PC-3 (cell line): ENCODE results near the gene ZACN. TPM values are rescaled to one million over a fixed set of nuclear protein-coding genes. Genes with fewer than 3 reads are reported as not detected.
A peak's percentile ranks its signal among the peaks of the same experiment; 100 is the strongest.

Experiments
- ATAC-seq: fragments of 200-7000 bp; cut with Tn5 transposase; 2 replicates; pipeline ENCODE4 v1.9.1; 2020; ENCODE audit warnings: mild to moderate bottlenecking, moderate library complexity
- BruUV-seq: library from RNA; stranded (reverse); fragments of 400-500 nt; replicated peaks from 2 replicates; lab custom pipeline; 2021; lab: Mats Ljungman, UMichigan
- CTCF ChIA-PET: fragments of 300-600 bp; sonication (Branson Sonifier 250); formaldehyde crosslinking; loops from one replicate; lab custom pipeline; 2022; ENCODE audit warnings: antibody characterized with exemption; lab: Charles Lee
- POLR2A ChIA-PET: fragments of 300-600 bp; sonication (Branson Sonifier 250); formaldehyde crosslinking; loops from one replicate; lab custom pipeline; 2022; ENCODE audit warnings: antibody characterized with exemption; ENCODE audit not compliant: unreplicated experiment; lab: Charles Lee
- DNase-seq: peaks from one replicate; pipeline ENCODE4 v3.0.0-alpha.2; 2015
- H2AFZ ChIP-seq: fragments of 300-600 bp; sonication (generic); 2 replicates; pipeline ENCODE4 v1.6.0; 2016; ENCODE audit warnings: antibody characterized with exemption, low read length
- H3F3A ChIP-seq: fragments of 300-600 bp; sonication (generic); one replicate; pipeline ENCODE4 v1.6.0; 2017; ENCODE audit warnings: antibody characterized with exemption, low read length, control low read depth, mild to moderate bottlenecking; ENCODE audit not compliant: unreplicated experiment
- H3K27ac ChIP-seq: fragments of 300-600 bp; sonication (generic); 2 replicates; pipeline ENCODE4 v1.5.1; 2016; ENCODE audit warnings: mild to moderate bottlenecking, low read length
- H3K27me3 ChIP-seq: fragments of 300-600 bp; sonication (generic); 2 replicates; pipeline ENCODE4 v1.6.1; 2016; ENCODE audit warnings: low read length, mixed read lengths
- H3K36me3 ChIP-seq: fragments of 300-600 bp; sonication (generic); 2 replicates; pipeline ENCODE4 v1.6.1; 2016; ENCODE audit warnings: low read depth, mixed run types, low read length, mixed read lengths
- H3K4me1 ChIP-seq: fragments of 300-600 bp; sonication (generic); 2 replicates; pipeline ENCODE4 v1.5.1; 2016; ENCODE audit warnings: low read length; ENCODE audit not compliant: insufficient read depth
- H3K4me2 ChIP-seq: fragments of 300-600 bp; sonication (generic); 2 replicates; pipeline ENCODE4 v1.6.0; 2016; ENCODE audit warnings: low read length
- H3K4me3 ChIP-seq: fragments of 300-600 bp; sonication (generic); 2 replicates; pipeline ENCODE4 v1.5.1; 2016; ENCODE audit warnings: mild to moderate bottlenecking, low read length, mixed read lengths
- H3K79me2 ChIP-seq: fragments of 300-600 bp; sonication (generic); 2 replicates; pipeline ENCODE4 v1.6.1; 2017; ENCODE audit warnings: low read length, mixed read lengths
- H3K9ac ChIP-seq: fragments of 300-600 bp; sonication (generic); 2 replicates; pipeline ENCODE4 v1.6.0; 2016; ENCODE audit warnings: mild to moderate bottlenecking, low read length
- H3K9me2 ChIP-seq: fragments of 300-600 bp; sonication (generic); replicated peaks from 2 replicates; pipeline ENCODE4 v1.6.1; 2016; ENCODE audit warnings: mixed run types, low read length, mixed read lengths
- H3K9me3 ChIP-seq: fragments of 300-600 bp; sonication (generic); 2 replicates; pipeline ENCODE4 v1.6.1; 2016; ENCODE audit warnings: low read length, mixed read lengths
- H4K20me1 ChIP-seq: fragments of 300-600 bp; sonication (generic); 2 replicates; pipeline ENCODE4 v1.6.1; 2016; ENCODE audit warnings: low read length, mixed read lengths
- CTCF ChIP-seq: fragments of 300-600 bp; sonication (generic); conservative IDR thresholded peaks from 2 replicates; pipeline ENCODE4 v1.5.1; 2017; ENCODE audit warnings: antibody characterized with exemption, low read depth, mild to moderate bottlenecking, low read length
- EZH2 ChIP-seq: fragments of 300-600 bp; sonication (generic); IDR thresholded peaks from one replicate; pipeline ENCODE4 v1.6.1; 2017; ENCODE audit warnings: antibody characterized with exemption, mild to moderate bottlenecking, low read length; ENCODE audit not compliant: unreplicated experiment
- EZH2phosphoT487 ChIP-seq: fragments of 300-600 bp; sonication (generic); IDR thresholded peaks from 2 replicates; pipeline ENCODE4 v1.6.1; 2018; ENCODE audit warnings: mild to moderate bottlenecking, antibody characterized with exemption, low read length, borderline replicate concordance
- intact Hi-C: fragments of 100-400 bp; cut with micrococcal nuclease; formaldehyde crosslinking; loops from 2 replicates; pipeline ENCODE4 v1.9.0; 2023
- total RNA-seq: library from RNA; depleted of rRNA; stranded (reverse); fragments of >200 nt; gene quantifications from 2 replicates; pipeline ENCODE4 v1.2.3, GENCODE V29; 2014

ZACN gene
- total RNA-seq, 1 experiment from 2014 or later: 0.11 TPM

DNA sequence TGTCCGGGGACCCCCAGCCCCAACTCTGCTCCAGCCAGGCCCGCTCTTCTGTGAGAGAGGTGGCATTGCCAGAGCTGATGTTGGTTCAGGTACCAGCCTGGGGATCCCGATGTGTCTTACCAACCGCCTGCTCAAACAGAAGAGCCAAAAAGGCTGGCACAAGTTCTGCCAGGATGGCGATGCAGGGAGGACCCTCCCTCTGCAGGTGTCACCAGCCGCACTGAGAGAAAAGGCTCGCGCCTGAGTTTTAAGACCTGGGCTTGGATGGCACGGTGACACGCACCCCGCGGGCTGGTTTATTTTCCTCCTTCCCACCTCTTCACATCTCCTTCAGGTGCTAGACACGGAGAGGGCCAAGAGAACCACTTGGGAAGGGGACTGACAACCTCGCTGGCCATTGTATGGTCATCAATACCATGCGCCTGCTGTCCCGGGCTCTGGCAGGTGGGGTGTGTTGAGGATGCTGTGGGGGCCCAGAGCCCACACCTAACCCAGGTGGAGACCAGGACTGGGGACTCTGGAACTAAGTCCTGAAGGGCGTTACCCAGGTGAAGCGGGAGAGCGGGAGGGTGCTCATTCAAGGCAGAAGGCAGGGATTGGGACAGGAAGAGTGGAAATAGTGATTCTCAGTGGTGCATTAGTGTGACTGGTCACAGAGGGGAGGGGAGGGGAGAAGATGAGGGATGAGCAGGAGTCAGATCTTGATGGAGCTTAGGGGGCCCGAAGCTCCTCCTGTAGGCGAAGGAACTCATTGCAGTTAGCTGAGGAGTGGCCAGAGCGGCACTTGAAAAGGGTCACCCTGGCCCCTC is 45.8 kb downstream of the ZACN start:
- H3K9me2 ChIP-seq: no peaks in the 10 kb centered on the region
- no peaks in the 10 kb centered on the region for H3F3A ChIP-seq
- no peak overlapping the region for H2AFZ ChIP-seq
- peaks cover 4% of the 10 kb centered on the region; the same call in 1 of the 2 replicates for H3K4me1 ChIP-seq
- no peaks in the 10 kb centered on the region for H3K36me3 ChIP-seq
- ChIA-PET POLR2A (interaction anchor here (0.6 kb wide), 1 partner anchor 95 kb away, joined by 3 read pairs; no protein-coding TSS in a partner anchor), CTCF (interaction anchor here (0.8 to 1.5 kb wide), 2 partner anchors 155 kb away, joined by 3 to 5 read pairs; no protein-coding TSS in a partner anchor)
- intact Hi-C loops: no loop called here
- ATAC-seq: no peak
- no peaks in the 10 kb centered on the region for H3K9me3 ChIP-seq
- no peak overlapping the region for H3K4me2 ChIP-seq
- DNase-seq: peak; percentile 33
- BruUV-seq: no TSS peak
- no peak overlapping the region for H3K27ac ChIP-seq
- TF ChIP-seq EZH2 (no peak), EZH2phosphoT487 (no peak), CTCF (peak; percentile 50)
- H3K79me2 ChIP-seq: no peaks in the 10 kb centered on the region
- no peak overlapping the region for H3K9ac ChIP-seq
- no peak overlapping the region for H3K4me3 ChIP-seq
- H4K20me1 ChIP-seq: no peaks in the 10 kb centered on the region
- no peaks in the 10 kb centered on the region for H3K27me3 ChIP-seq

DNA sequence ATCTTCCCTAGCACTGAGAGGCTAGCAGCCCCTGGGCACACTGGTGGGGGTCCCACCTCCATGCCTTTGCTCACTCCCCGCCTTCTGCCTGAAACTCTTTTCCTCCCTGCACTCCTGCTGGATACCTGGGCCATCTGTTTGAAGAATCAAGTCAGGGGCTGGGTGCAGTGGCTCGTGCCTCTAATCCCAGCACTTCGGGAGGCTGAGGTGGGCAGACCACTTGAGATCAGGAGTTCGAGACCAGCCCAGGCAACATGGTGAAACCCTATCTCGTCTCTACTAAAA is 46.4 kb downstream of the ZACN start:
- TF ChIP-seq CTCF (no peak), EZH2phosphoT487 (no peak), EZH2 (no peak)
- Histone ChIP-seq H3K27ac (no peak overlapping the region), H3K4me3 (no peak overlapping the region), H2AFZ (no peak overlapping the region), H3K9me3 (no peaks in the 10 kb centered on the region), H3K9me2 (no peaks in the 10 kb centered on the region), H3K36me3 (no peaks in the 10 kb centered on the region), H3K9ac (no peak overlapping the region), H3K4me2 (no peak overlapping the region), H3K79me2 (no peaks in the 10 kb centered on the region), H4K20me1 (no peaks in the 10 kb centered on the region), H3F3A (no peaks in the 10 kb centered on the region), H3K27me3 (no peaks in the 10 kb centered on the region), H3K4me1 (peaks cover 4% of the 10 kb centered on the region; the same call in 1 of the 2 replicates)
- intact Hi-C loops: no loop called here
- DNase-seq (no peak), ATAC-seq (no peak)
- ChIA-PET CTCF (interaction anchor here (0.8 kb wide), 1 partner anchor 154 kb away, joined by 3 read pairs; no protein-coding TSS in a partner anchor), POLR2A (interaction anchor here (0.6 kb wide), 1 partner anchor 94 kb away, joined by 3 read pairs; no protein-coding TSS in a partner anchor)
- no TSS peak for BruUV-seq

DNA sequence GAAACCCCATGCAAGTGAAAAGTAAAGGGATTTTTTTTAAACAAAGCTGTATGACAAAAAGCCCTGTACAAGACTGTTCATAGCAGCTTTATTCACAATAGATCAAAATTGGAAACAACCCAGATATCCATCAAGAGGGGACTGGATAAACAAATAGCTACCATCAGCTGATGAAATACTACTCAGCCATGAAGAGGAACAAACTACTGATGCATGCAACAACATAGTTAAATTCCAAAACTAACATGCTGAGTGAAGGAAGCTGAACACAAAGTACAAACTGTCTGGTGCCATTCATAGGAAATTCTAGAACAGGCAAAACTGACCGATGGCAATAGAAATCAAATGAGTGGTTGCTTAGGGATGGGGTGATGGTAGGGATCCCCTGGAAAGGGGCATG is 46.9 kb downstream of the ZACN start:
- CTCF ChIA-PET: interaction anchor here (0.7 kb wide), 1 partner anchor 33 kb away, joined by 3 read pairs; no protein-coding TSS in a partner anchor

More for the DNA sequence above, 46.9 kb downstream of the ZACN start:
- Histone ChIP-seq H3K4me2 (no peak overlapping the region), H3K79me2 (no peaks in the 10 kb centered on the region), H3K9me2 (no peaks in the 10 kb centered on the region), H3K27ac (no peak overlapping the region), H2AFZ (no peak overlapping the region), H3K4me3 (no peak overlapping the region), H3K9me3 (no peaks in the 10 kb centered on the region), H3K36me3 (no peaks in the 10 kb centered on the region), H4K20me1 (no peaks in the 10 kb centered on the region), H3K9ac (no peak overlapping the region), H3F3A (no peaks in the 10 kb centered on the region), H3K4me1 (peaks cover 4% of the 10 kb centered on the region; the same call in 1 of the 2 replicates), H3K27me3 (no peaks in the 10 kb centered on the region)
- no peak for DNase-seq
- no peak for ATAC-seq
- no peak for TF ChIP-seq CTCF
- no peak for TF ChIP-seq EZH2phosphoT487
- TF ChIP-seq EZH2: no peak
- POLR2A ChIA-PET: no interaction called here
- intact Hi-C loops: no loop called here
- BruUV-seq: no TSS peak
